Heart left ventricle (tissue), 16 donors: ENCODE data around the gene TPK1. TPM values are rescaled to one million over a fixed set of nuclear protein-coding genes. Genes with fewer than 3 reads are reported as not detected.

Source experiments
- ATAC-seq, 4 donors: fragments of 200-7000 bp; cut with Tn5 transposase; one replicate each; pipeline ENCODE4 v1.9.1; 2020 to 2022; ENCODE audit warnings: moderate library complexity in 4 of 4, mild to moderate bottlenecking in 3 of 4, moderate number of reproducible peaks in 1 of 4
- DNase-seq, 5 donors: peaks; one replicate each; pipeline ENCODE4 v3.0.0-alpha.2; 2020
- H3K27ac ChIP-seq, 12 donors: fragments of 200-600 bp; sonication (generic) in 4 of 12; one replicate each; pipeline versions ENCODE4 v1.5.0 to v1.8.0; 2016 to 2022; ENCODE audit warnings: mild to moderate bottlenecking in 2 of 12
- H3K27me3 ChIP-seq, 9 donors: fragments of 200-600 bp; sonication (generic) in 2 of 9; one replicate each; pipeline versions ENCODE4 v1.5.1 to v1.8.0; 2016 to 2022; ENCODE audit warnings: mild to moderate bottlenecking in 3 of 9
- H3K36me3 ChIP-seq, 9 donors: fragments of 200-600 bp; sonication (generic) in 2 of 9; one replicate each; pipeline versions ENCODE4 v1.5.0 to v1.8.0; 2018 to 2022; ENCODE audit warnings: mild to moderate bottlenecking in 2 of 9
- H3K4me1 ChIP-seq, 12 donors: fragments of 200-600 bp; sonication (generic) in 4 of 12; one replicate each; pipeline versions ENCODE4 v1.5.0 to v1.8.0; 2016 to 2022; ENCODE audit warnings: mild to moderate bottlenecking in 3 of 12
- H3K4me3 ChIP-seq, 12 donors: fragments of 200-600 bp; sonication (generic) in 4 of 12; one replicate each; pipeline versions ENCODE4 v1.5.0 to v1.8.0; 2017 to 2022; ENCODE audit warnings: mild to moderate bottlenecking in 9 of 12, moderate library complexity in 4 of 12
- H3K9me3 ChIP-seq, 12 donors: fragments of 200-600 bp; sonication (generic) in 4 of 12; one replicate each; pipeline versions ENCODE4 v1.5.0 to v1.8.0; 2016 to 2022; ENCODE audit warnings: mild to moderate bottlenecking in 1 of 12
- CTCF ChIP-seq, 12 donors: fragments of 200-600 bp; sonication (generic) in 4 of 12; IDR thresholded peaks; one replicate each; pipeline versions ENCODE4 v1.5.0 to v1.8.0; 2018 to 2022; ENCODE audit warnings: antibody characterized with exemption in 12 of 12, mild to moderate bottlenecking in 5 of 12
- POLR2A ChIP-seq, 2 donors: fragments of 450-650 bp; IDR thresholded peaks; one replicate each; pipeline ENCODE4 v1.6.1; 2017; ENCODE audit warnings: antibody characterized with exemption in 2 of 2, mild to moderate bottlenecking in 2 of 2, moderate library complexity in 2 of 2
- WGBS, 4 donors: extraction: QIAGEN DNeasy Blood & Tissue Kit in 2 of 4; methylation state at CpG; one replicate each; pipeline versions ENCODE4 v1.1.5 to v1.1.7; 2013 to 2018; 5-methylcytosine and 5-hydroxymethylcytosine counted together
- intact Hi-C, 10 donors: fragments of 100-400 bp; cut with DNase I; formaldehyde crosslinking; loops; one replicate each; pipeline versions ENCODE4 v1.11.1 to v1.14.2; 2022
- polyA plus RNA-seq, 2 donors: library from polyadenylated mRNA; stranded (reverse); fragments of 200-250 nt; gene quantifications; one replicate each; pipeline ENCODE4 v1.2.3, GENCODE V29; 2013
- total RNA-seq, 9 donors: library from RNA; depleted of rRNA in 2 of 9; stranded (reverse); fragments of >200 nt in 2 of 9; fragmentation: NEBNext Ultra II Directional in 3 of 9; extraction: Animal tissue kit (Norgen Biotek cat#: 25700) in 3 of 9; gene quantifications; one replicate each; pipeline versions ENCODE4 v1.1.0 to v1.2.4, GENCODE V29; 2016 to 2023
- donor health status: ischemic (EF 13 %, LVEDD 7.1; RV severe dilation, severe dysfunction).
- donor health status: healthy with polysubstance abuse.
- donor health status: DM: no; HTN: yes; CAD: no.
- donor health status: DM: no; HTN: no; CAD: no.
- donor health status: ischemic (EF 25% LVEDD 6.9; RV normal size, moderate dysfunction).
- donor health status: ischemic (EF 25% LVEDD 5.7; RV mildly dilated, moderate dysfunction).
- donor health status: healthy.
- donor health status: DM: yes; HTN: yes; CAD: no.
- donor health status: ischemic (EF 35%, LVEDD 5.7; RV mildly dilated, moderate dysfunction).
- donor health status: nonischemic (EF 11% LVEDD 7.7; RV severe dilation, severe dysfunction).
- donor health status: DM: yes; HTN: yes; CAD: no.
- donor health status: PGD.
- donor health status: ischemic (EF 29% LVEDD 5.4; RV normal size, mild dysfunction).
- donor health status: nonischemic (EF 23%, LVEDD 6.1; RV moderate dilation, normal function).

The TPK1 gene
- total and polyA plus RNA-seq, 11 donors = 2.0 to 8.2 (median 5.0) TPM

GRCh38 chr7:144474800-144475615 is 360.8 kb downstream of the TPK1 start:
- TF ChIP-seq CTCF (IDR thresholded peaks at IDR 0.05) (no peak), POLR2A (IDR thresholded peaks at IDR 0.05) (no peak)
- ATAC-seq = no peak
- Histone ChIP-seq H3K9me3 (no peaks in the 10 kb centered on the region), H3K4me3 (no peak overlapping the region), H3K4me1 (peaks cover 0 to 4% (median 0%) of the 10 kb centered on the region in 12 donors), H3K36me3 (no peaks in the 10 kb centered on the region), H3K27ac (no peak overlapping the region), H3K27me3 (no peaks in the 10 kb centered on the region)
- DNase-seq = no peak
- 77 to 87% (median 85%) methylated on average over 2 of the region's 2 CpGs for WGBS, 4 donors
- intact Hi-C loops = no loop called here

GRCh38 chr7:144474363-144474762 is 361.5 kb downstream of the TPK1 start:
- Histone ChIP-seq H3K9me3 (no peaks in the 10 kb centered on the region), H3K36me3 (no peaks in the 10 kb centered on the region), H3K27ac (no peak overlapping the region), H3K4me1 (peaks cover 0 to 4% (median 0%) of the 10 kb centered on the region in 12 donors), H3K4me3 (no peak overlapping the region), H3K27me3 (no peaks in the 10 kb centered on the region)
- no peak for ATAC-seq
- DNase-seq = no peak
- 93 to 100% (median 98%) methylated on average over 1 of the region's 1 CpG for WGBS, 4 donors
- intact Hi-C loops = no loop called here
- TF ChIP-seq CTCF (IDR thresholded peaks at IDR 0.05) = no peak
- no peak for TF ChIP-seq POLR2A (IDR thresholded peaks at IDR 0.05)

- H3K27me3 ChIP-seq = no peaks in the 10 kb centered on the region
- TF ChIP-seq POLR2A (IDR thresholded peaks at IDR 0.05) (no peak), CTCF (IDR thresholded peaks at IDR 0.05) (no peak)
- H3K27ac ChIP-seq = no peak overlapping the region
- intact Hi-C loops = no loop called here
- 90 to 94% (median 91%) methylated on average over 1 of the region's 1 CpG for WGBS, 4 donors
- ATAC-seq (no peak), DNase-seq (no peak)
- peaks cover 0 to 4% (median 0%) of the 10 kb centered on the region in 12 donors for H3K4me1 ChIP-seq
- H3K36me3 ChIP-seq = no peaks in the 10 kb centered on the region
- no peaks in the 10 kb centered on the region for H3K9me3 ChIP-seq
- H3K4me3 ChIP-seq = no peak overlapping the region
Measured at GRCh38 chr7:144473908-144474307, 361.9 kb downstream of the TPK1 start.

GRCh38 chr7:144470078-144470477 is 365.8 kb downstream of the TPK1 start:
- intact Hi-C loops = no loop called here
- peaks cover 0 to 4% (median 0%) of the 10 kb centered on the region in 12 donors for H3K4me1 ChIP-seq
- no peak for TF ChIP-seq CTCF (IDR thresholded peaks at IDR 0.05)
- TF ChIP-seq POLR2A (IDR thresholded peaks at IDR 0.05) = no peak
- H3K36me3 ChIP-seq = no peaks in the 10 kb centered on the region
- no peak overlapping the region for H3K4me3 ChIP-seq
- DNase-seq = no peak
- H3K27ac ChIP-seq = no peak overlapping the region
- no peaks in the 10 kb centered on the region for H3K27me3 ChIP-seq
- H3K9me3 ChIP-seq = no peaks in the 10 kb centered on the region
- ATAC-seq = no peak
